SK-N-SH (cell line): ENCODE results near the gene MAP3K3. TPM values are rescaled to one million over a fixed set of nuclear protein-coding genes. Genes with fewer than 3 reads are reported as not detected.

Source experiments
- CTCF ChIA-PET: fragments of 300-600, 350-600 bp; formaldehyde crosslinking; extraction: SDS; loops from one replicate; lab custom pipeline; 2021; lab: Yijun Ruan, JAX
- POLR2A ChIA-PET: fragments of 350-600 bp; sonication (Branson Sonifier 250); formaldehyde crosslinking; extraction: SDS; loops from one replicate; lab custom pipeline; 2020; ENCODE audit warnings: antibody characterized with exemption, inconsistent platforms; lab: Yijun Ruan, JAX
- DNase-seq: peaks from one replicate; pipeline ENCODE4 v3.0.0; 2012
- H2AFZ ChIP-seq: fragments of 200-600 bp; sonication (generic); 2 replicates; pipeline ENCODE4 v1.8.1; 2016; ENCODE audit warnings: antibody characterized with exemption, mild to moderate bottlenecking, low read depth
- H3F3A ChIP-seq: fragments of 200-600 bp; sonication (generic); replicated peaks from 2 replicates; pipeline ENCODE3; 2016; ENCODE audit warnings: antibody characterized with exemption, mild to moderate bottlenecking; ENCODE audit not compliant: insufficient read depth
- H3K27ac ChIP-seq, 2 experiments: fragments of 200-500 bp in 1 of 2; fragments of 200-600 bp in 1 of 2; sonication (Bioruptor generic) in 1 of 2; sonication (generic), shearing (Covaris generic) in 1 of 2; 2 replicates each; pipeline versions ENCODE4 v1.5.1 to v1.6.1; 2014 to 2016; ENCODE audit warnings: low read depth in 2 of 2, inconsistent platforms in 1 of 2, low read length in 1 of 2, mild to moderate bottlenecking in 1 of 2, mixed read lengths in 1 of 2
- H3K27me3 ChIP-seq: fragments of 200-600 bp; sonication (generic), shearing (Covaris generic); 2 replicates; pipeline ENCODE4 v1.6.1; 2016; ENCODE audit warnings: mixed run types; ENCODE audit not compliant: insufficient read depth
- H3K36me3 ChIP-seq, 2 experiments: fragments of 200-500 bp in 1 of 2; fragments of 200-600 bp in 1 of 2; sonication (Bioruptor generic) in 1 of 2; sonication (generic) in 1 of 2; replicated peaks in 1 of 2; 2 replicates each; pipeline versions ENCODE3 to v1.5.1; 2014 to 2016; ENCODE audit warnings: low read length in 1 of 2, mild to moderate bottlenecking in 1 of 2; ENCODE audit not compliant: insufficient read depth in 2 of 2, control insufficient read depth in 1 of 2
- H3K4me1 ChIP-seq, 2 experiments: fragments of 200-500 bp in 1 of 2; fragments of 200-600 bp in 1 of 2; sonication (Bioruptor generic) in 1 of 2; sonication (generic), shearing (Covaris generic) in 1 of 2; 2 replicates each; pipeline versions ENCODE4 v1.5.1 to v1.6.1; 2014 to 2016; ENCODE audit warnings: low read depth in 1 of 2, low read length in 1 of 2, mixed run types in 1 of 2; ENCODE audit not compliant: insufficient read depth in 2 of 2, control insufficient read depth in 1 of 2
- H3K4me2 ChIP-seq: fragments of 200-600 bp; sonication (generic), shearing (Covaris generic); 2 replicates; pipeline ENCODE4 v1.6.1; 2017; ENCODE audit warnings: mixed run types
- H3K4me3 ChIP-seq, 2 experiments: fragments of 200-500 bp in 1 of 2; fragments of 200-600 bp in 1 of 2; sonication (Bioruptor generic) in 1 of 2; sonication (generic), shearing (Covaris generic) in 1 of 2; 2 replicates each; pipeline versions ENCODE4 v1.5.1 to v1.8.1; 2014 to 2016; ENCODE audit warnings: low read depth in 2 of 2, inconsistent platforms in 1 of 2, low read length in 1 of 2, mild to moderate bottlenecking in 1 of 2, mixed read lengths in 1 of 2, moderate library complexity in 1 of 2
- H3K79me2 ChIP-seq: fragments of 200-600 bp; sonication (generic); 2 replicates; pipeline ENCODE4 v1.8.1; 2017; ENCODE audit warnings: mild to moderate bottlenecking; ENCODE audit not compliant: insufficient read depth
- H3K9ac ChIP-seq: fragments of 200-600 bp; sonication (generic); 2 replicates; pipeline ENCODE4 v1.6.1; 2017; ENCODE audit warnings: mixed run types
- H3K9me2 ChIP-seq: fragments of 200-600 bp; sonication (generic); 2 replicates; pipeline ENCODE4 v1.6.1; 2017; ENCODE audit warnings: mixed run types
- H3K9me3 ChIP-seq: fragments of 200-600 bp; sonication (generic); 2 replicates; pipeline ENCODE4 v1.6.1; 2017; ENCODE audit warnings: mixed run types, mild to moderate bottlenecking, moderate library complexity
- H4K20me1 ChIP-seq: fragments of 200-600 bp; sonication (generic); 2 replicates; pipeline ENCODE4 v1.6.1; 2017; ENCODE audit warnings: mild to moderate bottlenecking, mixed run types; ENCODE audit not compliant: insufficient read depth
- CHD2 ChIP-seq: fragments of 150-350 bp; IDR thresholded peaks from 2 replicates; pipeline ENCODE4 v1.6.1; 2018; ENCODE audit warnings: low read length; ENCODE audit not compliant: partially characterized antibody
- EZH2phosphoT487 ChIP-seq: fragments of 200-600 bp; sonication (generic); IDR thresholded peaks from 2 replicates; pipeline ENCODE4 v1.6.1; 2017; ENCODE audit warnings: low read depth, mixed run types, mild to moderate bottlenecking, antibody characterized with exemption, moderate library complexity, borderline replicate concordance
- FOXM1 ChIP-seq: IDR thresholded peaks from 2 replicates; pipeline ENCODE4 v1.4.0; 2012; ENCODE audit warnings: low read depth, mild to moderate bottlenecking
- GABPA ChIP-seq: IDR thresholded peaks from 2 replicates; pipeline ENCODE4 v1.4.0; 2012; ENCODE audit warnings: low read depth, mild to moderate bottlenecking
- GATA2 ChIP-seq: sonication (generic); formaldehyde crosslinking; IDR thresholded peaks from 2 replicates; pipeline ENCODE4 v1.5.0; 2020; ENCODE audit warnings: mild to moderate bottlenecking, missing genetic modification reagents
- IRF3 ChIP-seq: fragments of 150-350 bp; IDR thresholded peaks from 2 replicates; pipeline ENCODE4 v1.6.1; 2016; ENCODE audit warnings: mild to moderate bottlenecking, low read depth, low read length
- MAX ChIP-seq: IDR thresholded peaks from 2 replicates; pipeline ENCODE4 v1.4.0; 2012; ENCODE audit warnings: low read depth
- MEF2A ChIP-seq: IDR thresholded peaks from 2 replicates; pipeline ENCODE4 v1.4.0; 2012; ENCODE audit warnings: low read depth, borderline replicate concordance
- MXI1 ChIP-seq: IDR thresholded peaks from 2 replicates; pipeline ENCODE4 v1.6.1; 2012; ENCODE audit warnings: mild to moderate bottlenecking, low read depth, low read length, improper control_type of control experiment
- POLR2AphosphoS5 ChIP-seq: IDR thresholded peaks from 2 replicates; pipeline ENCODE4 v1.6.1; 2012; ENCODE audit warnings: low read depth, low read length
- RAD21 ChIP-seq: IDR thresholded peaks from 2 replicates; pipeline ENCODE4 v1.6.1; 2012; ENCODE audit warnings: mild to moderate bottlenecking, low read length
- RCOR1 ChIP-seq: fragments of 150-350 bp; IDR thresholded peaks from 2 replicates; pipeline ENCODE4 v1.6.1; 2017; ENCODE audit warnings: antibody characterized with exemption, low read length
- RFX5 ChIP-seq: IDR thresholded peaks from 2 replicates; pipeline ENCODE4 v1.6.1; 2012; ENCODE audit warnings: mild to moderate bottlenecking, improper control_type of control experiment, low read length
- RXRA ChIP-seq: IDR thresholded peaks from 2 replicates; pipeline ENCODE4 v1.4.0; 2012; ENCODE audit warnings: low read depth, mild to moderate bottlenecking, borderline replicate concordance
- SIN3A ChIP-seq: IDR thresholded peaks from 2 replicates; pipeline ENCODE4 v1.6.1; 2012; ENCODE audit warnings: low read depth, mild to moderate bottlenecking, low read length, moderate library complexity, borderline replicate concordance
- SMC3 ChIP-seq: IDR thresholded peaks from 2 replicates; pipeline ENCODE4 v1.6.1; 2012; ENCODE audit warnings: low read depth, low read length, improper control_type of control experiment
- TCF12 ChIP-seq: IDR thresholded peaks from 2 replicates; pipeline ENCODE4 v1.4.0; 2012
- USF2 ChIP-seq: fragments of 150-350 bp; IDR thresholded peaks from 2 replicates; pipeline ENCODE4 v1.6.1; 2017; ENCODE audit warnings: antibody characterized with exemption, low read length, low read depth, borderline replicate concordance
- ZBTB33 ChIP-seq: IDR thresholded peaks from 2 replicates; pipeline ENCODE4 v1.4.0; 2012; ENCODE audit warnings: low read depth, borderline replicate concordance
- WGBS: methylation state at CpG from one replicate; pipeline ENCODE4 v1.1.6; 2017; ENCODE audit warnings: low lambda C conversion rate; 5-methylcytosine and 5-hydroxymethylcytosine counted together
- polyA plus RNA-seq, 3 experiments: library from polyadenylated mRNA; depleted of rRNA; stranded (reverse); fragments of >200 nt; gene quantifications; 2 replicates each; pipeline ENCODE4 v1.2.3, GENCODE V29; 2012
- TF ChIP-seq, protein P1 (sequence below): fragments of 200-600 bp; sonication (generic); IDR thresholded peaks from 2 replicates; pipeline ENCODE4 v1.6.1; 2017; ENCODE audit warnings: antibody characterized with exemption, mild to moderate bottlenecking, moderate library complexity

MAP3K3 gene
- polyA plus RNA-seq, 1 of the 3 experiments (the other 2 are of a cell fraction): 25.3 TPM

GRCh38 chr17:63587770-63588169 lies 34.4 kb upstream of the MAP3K3 start:
- no peaks in the 10 kb centered on the region for H4K20me1 ChIP-seq
- POLR2A ChIA-PET: no interaction called here
- no peak overlapping the region for H2AFZ ChIP-seq
- peaks cover 11% of the 10 kb centered on the region; the same call in 1 of the 2 replicates for H3K79me2 ChIP-seq
- peaks cover 70% of the 10 kb centered on the region in 2 experiments for H3K36me3 ChIP-seq
- no peak for TF ChIP-seq EZH2phosphoT487
- no peak for TF ChIP-seq RCOR1
- no peak for TF ChIP-seq GABPA
- no peak for TF ChIP-seq MEF2A
- TF ChIP-seq CHD2: no peak
- TF ChIP-seq RXRA: no peak
- no peak for TF ChIP-seq IRF3
- TF ChIP-seq ZBTB33: no peak
- TF ChIP-seq MXI1: no peak
- no peak for TF ChIP-seq FOXM1
- TF ChIP-seq POLR2AphosphoS5: no peak
- no peak for TF ChIP-seq GATA2
- TF ChIP-seq TCF12: no peak
- TF ChIP-seq SMC3: no peak
- no peak for TF ChIP-seq RFX5
- TF ChIP-seq MAX: no peak
- TF ChIP-seq RAD21: no peak
- no peak for TF ChIP-seq SIN3A
- TF ChIP-seq, protein P1, sequence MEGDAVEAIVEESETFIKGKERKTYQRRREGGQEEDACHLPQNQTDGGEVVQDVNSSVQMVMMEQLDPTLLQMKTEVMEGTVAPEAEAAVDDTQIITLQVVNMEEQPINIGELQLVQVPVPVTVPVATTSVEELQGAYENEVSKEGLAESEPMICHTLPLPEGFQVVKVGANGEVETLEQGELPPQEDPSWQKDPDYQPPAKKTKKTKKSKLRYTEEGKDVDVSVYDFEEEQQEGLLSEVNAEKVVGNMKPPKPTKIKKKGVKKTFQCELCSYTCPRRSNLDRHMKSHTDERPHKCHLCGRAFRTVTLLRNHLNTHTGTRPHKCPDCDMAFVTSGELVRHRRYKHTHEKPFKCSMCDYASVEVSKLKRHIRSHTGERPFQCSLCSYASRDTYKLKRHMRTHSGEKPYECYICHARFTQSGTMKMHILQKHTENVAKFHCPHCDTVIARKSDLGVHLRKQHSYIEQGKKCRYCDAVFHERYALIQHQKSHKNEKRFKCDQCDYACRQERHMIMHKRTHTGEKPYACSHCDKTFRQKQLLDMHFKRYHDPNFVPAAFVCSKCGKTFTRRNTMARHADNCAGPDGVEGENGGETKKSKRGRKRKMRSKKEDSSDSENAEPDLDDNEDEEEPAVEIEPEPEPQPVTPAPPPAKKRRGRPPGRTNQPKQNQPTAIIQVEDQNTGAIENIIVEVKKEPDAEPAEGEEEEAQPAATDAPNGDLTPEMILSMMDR: no peak
- no peak for TF ChIP-seq USF2
- TF ChIP-seq, all 33 proteins: peak for 0
- Histone ChIP-seq H3K9me2 (no peaks in the 10 kb centered on the region), H3K4me2 (no peak overlapping the region), H3K27ac (no peak overlapping the region), H3K4me3 (no peak overlapping the region), H3K9me3 (no peaks in the 10 kb centered on the region), H3K27me3 (no peaks in the 10 kb centered on the region), H3K9ac (no peak overlapping the region), H3K4me1 (no peaks in the 10 kb centered on the region), H3F3A (peaks cover 8% of the 10 kb centered on the region)
- WGBS: 95% methylated on average over 5 of the region's 5 CpGs
- DNase-seq: no peak
- CTCF ChIA-PET: interaction anchor here (1.4 to 2.0 kb wide), 2 partner anchors 13 to 25 kb away, joined by 4 to 5 read pairs; no protein-coding TSS in a partner anchor
